ENCODE results near the gene CHPF.

GRCh38 chr2:219494952-219495530 is 48.6 kb downstream of the CHPF start:
- TF ChIP-seq SUZ12 (IDR thresholded peaks at IDR 0.05; ENCODE audit: extremely low read depth, insufficient read depth, insufficient read length) (no peak), YY1 (IDR thresholded peaks at IDR 0.05; ENCODE audit: insufficient read depth, insufficient read length) (no peak), ZNF274 (IDR thresholded peaks at IDR 0.05; ENCODE audit: low read depth, low read length) (no peak)
